Measurements from ENCODE around the gene SNX18.

DNA sequence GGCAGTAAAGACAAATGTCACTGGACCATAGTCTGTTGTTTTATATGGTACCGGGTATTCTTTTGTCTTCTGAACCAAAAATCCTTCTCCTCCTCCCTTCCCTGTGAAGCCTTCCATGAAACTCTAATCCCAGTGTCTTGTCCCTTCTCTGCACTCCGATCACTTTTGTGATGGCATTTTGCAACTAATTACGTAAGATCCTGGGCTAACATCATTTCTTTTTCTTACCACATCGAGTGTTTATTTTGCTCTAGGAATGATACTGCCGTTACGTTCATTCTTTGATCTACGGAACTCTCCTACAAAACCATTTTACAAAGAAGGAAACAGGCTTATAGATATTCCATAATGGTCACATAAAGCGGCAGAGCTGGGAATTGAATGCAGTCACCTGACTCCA, 33.7 kb downstream of the SNX18 start:
- no peak for TF ChIP-seq CTCF (IDR thresholded peaks at IDR 0.05)
- no peak for TF ChIP-seq POLR2A (IDR thresholded peaks at IDR 0.05)

Measured in esophagus squamous epithelium (tissue), 4 donors.